Measurements from ENCODE around the gene ITPKB.
A peak's percentile ranks its signal among the peaks of the same experiment; 100 is the strongest.

The ITPKB gene

GRCh38 chr1:226627050-226627755 lies 111.9 kb downstream of the ITPKB start:
- peak overlapping the region; percentile 59 for H3K27ac Mint-ChIP-seq
- TF ChIP-seq, protein P1, sequence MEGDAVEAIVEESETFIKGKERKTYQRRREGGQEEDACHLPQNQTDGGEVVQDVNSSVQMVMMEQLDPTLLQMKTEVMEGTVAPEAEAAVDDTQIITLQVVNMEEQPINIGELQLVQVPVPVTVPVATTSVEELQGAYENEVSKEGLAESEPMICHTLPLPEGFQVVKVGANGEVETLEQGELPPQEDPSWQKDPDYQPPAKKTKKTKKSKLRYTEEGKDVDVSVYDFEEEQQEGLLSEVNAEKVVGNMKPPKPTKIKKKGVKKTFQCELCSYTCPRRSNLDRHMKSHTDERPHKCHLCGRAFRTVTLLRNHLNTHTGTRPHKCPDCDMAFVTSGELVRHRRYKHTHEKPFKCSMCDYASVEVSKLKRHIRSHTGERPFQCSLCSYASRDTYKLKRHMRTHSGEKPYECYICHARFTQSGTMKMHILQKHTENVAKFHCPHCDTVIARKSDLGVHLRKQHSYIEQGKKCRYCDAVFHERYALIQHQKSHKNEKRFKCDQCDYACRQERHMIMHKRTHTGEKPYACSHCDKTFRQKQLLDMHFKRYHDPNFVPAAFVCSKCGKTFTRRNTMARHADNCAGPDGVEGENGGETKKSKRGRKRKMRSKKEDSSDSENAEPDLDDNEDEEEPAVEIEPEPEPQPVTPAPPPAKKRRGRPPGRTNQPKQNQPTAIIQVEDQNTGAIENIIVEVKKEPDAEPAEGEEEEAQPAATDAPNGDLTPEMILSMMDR (IDR thresholded peaks at IDR 0.05), result no peak
- peaks cover 21% of the 10 kb centered on the region for H3K4me1 Mint-ChIP-seq
- peaks cover 3% of the 10 kb centered on the region for H3K9me3 Mint-ChIP-seq
- no peaks in the 10 kb centered on the region for H3K36me3 Mint-ChIP-seq (ENCODE audit: low read depth)
- H3K4me3 Mint-ChIP-seq, result no peak overlapping the region
- H3K27me3 Mint-ChIP-seq (ENCODE audit: low read depth, poor library complexity), result peaks cover 32% of the 10 kb centered on the region
- no peak for DNase-seq

DNA sequence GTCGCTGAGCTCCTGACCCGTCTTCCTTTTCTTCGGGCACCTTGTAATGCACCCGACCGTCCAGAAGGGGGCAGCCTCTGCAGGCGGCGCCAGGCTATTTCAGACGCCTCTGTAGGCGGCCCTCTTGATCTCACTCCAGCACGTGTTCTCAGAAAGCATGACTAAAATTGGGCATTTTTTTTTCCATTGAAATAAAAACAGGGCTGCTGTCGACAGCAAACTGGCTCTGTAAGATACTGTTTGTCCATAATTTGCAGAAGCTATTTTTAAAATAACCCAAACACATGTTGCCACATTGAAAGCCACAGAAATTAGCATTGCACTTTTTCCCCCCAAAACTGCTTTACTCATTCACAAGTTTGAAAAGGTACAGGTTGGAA lies 112.5 kb downstream of the ITPKB start:
- Mint-ChIP-seq H3K27ac (no peak overlapping the region), H3K9me3 (peaks cover 9% of the 10 kb centered on the region), H3K4me1 (peaks cover 16% of the 10 kb centered on the region), H3K27me3 (ENCODE audit: low read depth, poor library complexity) (peaks cover 32% of the 10 kb centered on the region), H3K36me3 (ENCODE audit: low read depth) (no peaks in the 10 kb centered on the region), H3K4me3 (no peak overlapping the region)
- TF ChIP-seq, protein P1 (IDR thresholded peaks at IDR 0.05), result peak; percentile 92
- peak; percentile 70 for DNase-seq

DNA sequence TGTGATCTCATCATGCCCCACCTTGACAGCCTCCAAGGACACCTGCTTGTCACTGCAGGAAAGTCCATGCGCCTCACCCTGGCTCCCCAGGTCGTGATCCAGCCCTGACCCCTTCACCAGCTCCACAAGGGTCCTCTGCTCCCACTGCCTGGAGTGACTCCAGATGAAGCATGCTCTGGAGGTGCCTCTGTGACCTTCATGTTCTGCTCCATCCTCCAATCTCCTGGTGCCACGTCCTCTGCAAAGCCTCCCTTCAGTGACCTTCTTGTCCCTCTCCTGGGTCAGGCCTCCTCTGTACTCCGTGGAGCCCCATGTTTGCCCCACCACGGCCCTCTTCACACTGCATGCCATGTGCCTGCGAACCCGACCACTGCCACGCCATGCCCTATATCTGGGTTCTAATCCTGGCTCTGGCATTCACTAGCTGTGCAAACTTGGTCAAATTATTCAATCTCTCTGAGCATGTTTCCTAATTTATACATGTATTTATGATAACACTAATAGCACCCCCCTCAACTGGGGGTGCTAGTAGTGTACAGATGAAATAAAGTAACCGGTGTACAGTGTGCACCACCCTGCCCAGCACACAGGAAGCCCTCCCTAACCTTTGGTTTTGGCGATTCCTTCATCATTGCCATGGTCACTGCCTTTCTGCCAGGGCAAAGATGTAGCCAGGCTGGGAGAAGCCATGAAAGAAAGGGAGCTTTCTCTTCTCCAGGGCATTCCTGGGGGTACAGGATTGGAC lies 113.1 kb downstream of the ITPKB start:
- Mint-ChIP-seq H3K27me3 (ENCODE audit: low read depth, poor library complexity) (peaks cover 32% of the 10 kb centered on the region), H3K27ac (no peak overlapping the region), H3K4me1 (peaks cover 11% of the 10 kb centered on the region), H3K4me3 (no peak overlapping the region), H3K36me3 (ENCODE audit: low read depth) (no peaks in the 10 kb centered on the region), H3K9me3 (peaks cover 15% of the 10 kb centered on the region)
- no peak for DNase-seq
- TF ChIP-seq, protein P1 (IDR thresholded peaks at IDR 0.05), result no peak

- no peak overlapping the region for H3K27ac Mint-ChIP-seq
- peaks cover 29% of the 10 kb centered on the region for H3K27me3 Mint-ChIP-seq (ENCODE audit: low read depth, poor library complexity)
- no peak for DNase-seq
- TF ChIP-seq, protein P1 (IDR thresholded peaks at IDR 0.05), result no peak
- H3K36me3 Mint-ChIP-seq (ENCODE audit: low read depth), result no peaks in the 10 kb centered on the region
- no peak overlapping the region for H3K4me3 Mint-ChIP-seq
- H3K9me3 Mint-ChIP-seq, result peaks cover 15% of the 10 kb centered on the region
- peaks cover 11% of the 10 kb centered on the region for H3K4me1 Mint-ChIP-seq
Measured at GRCh38 chr1:226625326-226625725, 113.8 kb downstream of the ITPKB start.

- TF ChIP-seq, protein P1 (IDR thresholded peaks at IDR 0.05), result no peak
- Mint-ChIP-seq H3K27ac (no peak overlapping the region), H3K36me3 (ENCODE audit: low read depth) (no peaks in the 10 kb centered on the region), H3K4me3 (no peak overlapping the region), H3K27me3 (ENCODE audit: low read depth, poor library complexity) (peaks cover 25% of the 10 kb centered on the region), H3K4me1 (peaks cover 11% of the 10 kb centered on the region), H3K9me3 (peaks cover 15% of the 10 kb centered on the region)
- no peak for DNase-seq
Measured at GRCh38 chr1:226624526-226624925, 114.6 kb downstream of the ITPKB start.
